HepG2 (cell line): ENCODE data around the gene PIP4K2B. TPM values are rescaled to one million over a fixed set of nuclear protein-coding genes. Genes with fewer than 3 reads are reported as not detected.

Experiments
- ATF7 ChIP-seq, 2 experiments: fragments of 450-650 bp in 1 of 2; sonication (generic) in 1 of 2; formaldehyde crosslinking in 1 of 2; IDR thresholded peaks; 2 replicates each; pipeline versions ENCODE4 v1.4.0 to v1.6.1; 2016 to 2020; ENCODE audit warnings: antibody characterized with exemption in 1 of 2, mild to moderate bottlenecking in 1 of 2, missing genetic modification reagents in 1 of 2
- BCL6 ChIP-seq: IDR thresholded peaks from 2 replicates; pipeline ENCODE4 v1.6.1; 2016; ENCODE audit warnings: missing genetic modification reagents, missing compliant biosample characterization
- FOXO1 ChIP-seq: sonication (generic); formaldehyde crosslinking; IDR thresholded peaks from 2 replicates; pipeline ENCODE4 v1.4.0; 2020; ENCODE audit warnings: missing genetic modification reagents
- GPN1 ChIP-seq: sonication (generic); formaldehyde crosslinking; IDR thresholded peaks from 2 replicates; pipeline ENCODE4 v1.5.1; 2020; ENCODE audit warnings: missing genetic modification reagents, borderline replicate concordance
- GZF1 ChIP-seq: sonication (generic); formaldehyde crosslinking; IDR thresholded peaks from 2 replicates; pipeline ENCODE4 v1.5.1; 2020; ENCODE audit warnings: mild to moderate bottlenecking, missing genetic modification reagents
- HOXA5 ChIP-seq: sonication (generic); formaldehyde crosslinking; IDR thresholded peaks from 2 replicates; pipeline ENCODE4 v1.4.0; 2020; ENCODE audit warnings: missing genetic modification reagents
- ISX ChIP-seq: sonication (generic); formaldehyde crosslinking; conservative IDR thresholded peaks from 2 replicates; pipeline ENCODE4 v1.5.0; 2020; ENCODE audit warnings: missing genetic modification reagents
- KDM3A ChIP-seq: IDR thresholded peaks from 2 replicates; pipeline ENCODE4 v1.6.1; 2018; ENCODE audit warnings: low read depth, missing compliant biosample characterization
- KLF16 ChIP-seq, 2 experiments: sonication (generic) in 1 of 2; formaldehyde crosslinking in 1 of 2; IDR thresholded peaks; 2 replicates each; pipeline versions ENCODE4 v1.6.1 to v1.8.0; 2016 to 2023; ENCODE audit warnings: missing genetic modification reagents in 2 of 2, missing compliant biosample characterization in 1 of 2
- KLF9 ChIP-seq: IDR thresholded peaks from 2 replicates; pipeline ENCODE4 v1.6.1; 2016; ENCODE audit warnings: low read depth
- MXD4 ChIP-seq: IDR thresholded peaks from 2 replicates; pipeline ENCODE4 v1.6.1; 2016; ENCODE audit warnings: mild to moderate bottlenecking, missing biosample characterization, missing genetic modification reagents
- MYC ChIP-seq: sonication (generic); formaldehyde crosslinking; IDR thresholded peaks from 2 replicates; pipeline ENCODE4 v1.9.0; 2021; ENCODE audit warnings: missing genetic modification reagents, borderline replicate concordance
- ZNF274 ChIP-seq: sonication (generic); formaldehyde crosslinking; IDR thresholded peaks from 2 replicates; pipeline ENCODE4 v1.5.1; 2020; ENCODE audit warnings: mild to moderate bottlenecking, missing genetic modification reagents
- ZNF367 ChIP-seq: sonication (generic); formaldehyde crosslinking; IDR thresholded peaks from 2 replicates; pipeline ENCODE4 v1.4.0; 2020; ENCODE audit warnings: missing genetic modification reagents, borderline replicate concordance
- ZNF468 ChIP-seq: sonication (generic); formaldehyde crosslinking; IDR thresholded peaks from 2 replicates; pipeline ENCODE4 v1.8.0; 2022; ENCODE audit warnings: mild to moderate bottlenecking, moderate library complexity, missing genetic modification reagents
- ZNF567 ChIP-seq: sonication (generic); formaldehyde crosslinking; IDR thresholded peaks from 2 replicates; pipeline ENCODE4 v1.8.1; 2023; ENCODE audit warnings: mild to moderate bottlenecking, missing genetic modification reagents, borderline replicate concordance
- ZNF713 ChIP-seq: sonication (generic); formaldehyde crosslinking; IDR thresholded peaks from 2 replicates; pipeline ENCODE4 v1.4.0; 2020; ENCODE audit warnings: mild to moderate bottlenecking, missing genetic modification reagents
- ZNF781 ChIP-seq: sonication (generic); formaldehyde crosslinking; IDR thresholded peaks from 2 replicates; pipeline ENCODE4 v1.5.1; 2020; ENCODE audit warnings: borderline replicate concordance, mild to moderate bottlenecking, missing genetic modification reagents; ENCODE audit errors: not compliant biosample characterization
- ZSCAN21 ChIP-seq: sonication (generic); formaldehyde crosslinking; IDR thresholded peaks from 2 replicates; pipeline ENCODE4 v1.8.0; 2022; ENCODE audit warnings: mild to moderate bottlenecking, missing genetic modification reagents, moderate library complexity, borderline replicate concordance
- polyA plus RNA-seq, 8 experiments: library from polyadenylated mRNA; depleted of rRNA in 3 of 8; stranded (reverse) in 7 of 8; unstranded in 1 of 8; fragments of >200 nt; fragmentation: Illumina TruSeq in 4 of 8; extraction: Trizol in 4 of 8; gene quantifications; 2 replicates each; pipeline versions ENCODE4 v1.2.1 to v1.2.3, GENCODE V29; 2011 to 2016; ENCODE audit warnings: low read depth in 4 of 8, missing spikeins in 1 of 8, mixed read lengths in 1 of 8; ENCODE audit not compliant: insufficient read depth in 1 of 8
- total RNA-seq, 5 experiments: library from RNA; depleted of rRNA; stranded (reverse); fragments of >200 nt; fragmentation: Illumina TruSeq; extraction: Trizol; gene quantifications; 2 replicates each; pipeline ENCODE4 v1.2.3, GENCODE V29; 2016; ENCODE audit warnings: low read depth in 1 of 5
- TF ChIP-seq, protein P1 (sequence below): IDR thresholded peaks from 2 replicates; pipeline ENCODE4 v1.6.1; 2016
- TF ChIP-seq, protein P2 (sequence below): sonication (generic); formaldehyde crosslinking; IDR thresholded peaks from 2 replicates; pipeline ENCODE4; 2020; ENCODE audit warnings: missing genetic modification reagents, mild to moderate bottlenecking, borderline replicate concordance
- TF ChIP-seq, protein P3 (sequence below): sonication (generic); formaldehyde crosslinking; IDR thresholded peaks from 2 replicates; pipeline ENCODE4 v1.8.1; 2023; ENCODE audit warnings: missing genetic modification reagents, mild to moderate bottlenecking, borderline replicate concordance
- TF ChIP-seq, protein P4 (sequence below): IDR thresholded peaks from 2 replicates; pipeline ENCODE4 v1.6.1; 2016; ENCODE audit warnings: mild to moderate bottlenecking, missing biosample characterization, missing genetic modification reagents
- TF ChIP-seq, protein P5 (sequence below): IDR thresholded peaks from 2 replicates; pipeline ENCODE4 v1.6.1; 2016; ENCODE audit warnings: missing compliant biosample characterization, missing genetic modification reagents, borderline replicate concordance

PIP4K2B gene
- total and polyA plus RNA-seq, 2 of the 13 experiments (the other 11 are each of a cell fraction or from before 2014, with no cell fraction given), result 20.4 to 54.0 TPM

DNA sequence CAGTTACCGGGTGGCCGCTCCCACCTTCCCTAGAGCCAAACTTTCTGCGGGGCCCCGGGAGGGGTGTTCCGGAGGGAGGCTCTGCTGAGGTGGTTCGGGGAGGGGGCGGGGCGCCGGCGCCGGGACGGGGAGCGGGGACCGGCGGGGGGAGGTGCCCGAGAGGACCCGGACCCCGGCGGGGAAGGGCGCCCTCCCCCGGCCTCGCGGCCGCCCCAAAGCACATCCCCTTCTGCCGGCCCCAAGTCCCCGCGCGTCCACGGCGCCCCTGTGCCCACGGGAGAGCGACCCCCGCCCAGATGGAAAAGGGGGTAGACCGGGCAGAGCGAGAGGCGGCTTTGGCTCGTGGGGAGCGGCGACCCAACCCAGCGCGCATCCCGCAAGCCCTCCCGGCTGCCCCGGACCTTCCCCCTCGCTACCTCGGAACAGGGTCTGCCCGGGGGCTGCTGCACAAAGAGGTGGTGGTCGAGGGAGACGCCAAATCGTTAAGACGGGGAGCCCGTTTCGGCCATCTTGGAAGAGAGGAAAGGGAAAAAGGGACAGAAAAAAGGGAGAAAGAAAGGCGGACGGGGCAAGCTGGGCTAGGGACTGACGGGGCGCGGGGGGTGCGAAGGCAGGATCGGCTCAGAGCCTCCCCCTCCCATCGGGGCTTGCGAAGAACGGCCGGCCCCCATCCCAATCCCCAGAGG lies 51.8 kb downstream of the PIP4K2B start (continued):
- no peak for TF ChIP-seq ISX (CRISPR knock-in tag)
- 0 out of 2 replicates have a peak, but pooled peaks have one; percentile 63 for TF ChIP-seq GZF1 (CRISPR knock-in tag)
- peak in 1 of 2 experiments; percentile 49; a peak in 1 of 4 replicates for TF ChIP-seq KLF16 (CRISPR knock-in tag; IDR thresholded peaks at IDR 0.05)
- TF ChIP-seq, protein P1, sequence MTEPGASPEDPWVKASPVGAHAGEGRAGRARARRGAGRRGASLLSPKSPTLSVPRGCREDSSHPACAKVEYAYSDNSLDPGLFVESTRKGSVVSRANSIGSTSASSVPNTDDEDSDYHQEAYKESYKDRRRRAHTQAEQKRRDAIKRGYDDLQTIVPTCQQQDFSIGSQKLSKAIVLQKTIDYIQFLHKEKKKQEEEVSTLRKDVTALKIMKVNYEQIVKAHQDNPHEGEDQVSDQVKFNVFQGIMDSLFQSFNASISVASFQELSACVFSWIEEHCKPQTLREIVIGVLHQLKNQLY, result no peak
- TF ChIP-seq BCL6 (CRISPR knock-in tag), result 0 out of 2 replicates have a peak, but pooled peaks have one; percentile 16
- no peak for TF ChIP-seq ATF7 (IDR thresholded peaks at IDR 0.05)
- TF ChIP-seq ATF7 (CRISPR knock-in tag; IDR thresholded peaks at IDR 0.05), result peak; percentile 51; the same call in 1 of the 2 replicates
- TF ChIP-seq MYC (CRISPR knock-in tag), result peak; percentile 30; the same call in 1 of the 2 replicates
- 0 out of 2 replicates have a peak, but pooled peaks have one; percentile 5 for TF ChIP-seq ZNF713 (CRISPR knock-in tag)
- TF ChIP-seq, protein P2, sequence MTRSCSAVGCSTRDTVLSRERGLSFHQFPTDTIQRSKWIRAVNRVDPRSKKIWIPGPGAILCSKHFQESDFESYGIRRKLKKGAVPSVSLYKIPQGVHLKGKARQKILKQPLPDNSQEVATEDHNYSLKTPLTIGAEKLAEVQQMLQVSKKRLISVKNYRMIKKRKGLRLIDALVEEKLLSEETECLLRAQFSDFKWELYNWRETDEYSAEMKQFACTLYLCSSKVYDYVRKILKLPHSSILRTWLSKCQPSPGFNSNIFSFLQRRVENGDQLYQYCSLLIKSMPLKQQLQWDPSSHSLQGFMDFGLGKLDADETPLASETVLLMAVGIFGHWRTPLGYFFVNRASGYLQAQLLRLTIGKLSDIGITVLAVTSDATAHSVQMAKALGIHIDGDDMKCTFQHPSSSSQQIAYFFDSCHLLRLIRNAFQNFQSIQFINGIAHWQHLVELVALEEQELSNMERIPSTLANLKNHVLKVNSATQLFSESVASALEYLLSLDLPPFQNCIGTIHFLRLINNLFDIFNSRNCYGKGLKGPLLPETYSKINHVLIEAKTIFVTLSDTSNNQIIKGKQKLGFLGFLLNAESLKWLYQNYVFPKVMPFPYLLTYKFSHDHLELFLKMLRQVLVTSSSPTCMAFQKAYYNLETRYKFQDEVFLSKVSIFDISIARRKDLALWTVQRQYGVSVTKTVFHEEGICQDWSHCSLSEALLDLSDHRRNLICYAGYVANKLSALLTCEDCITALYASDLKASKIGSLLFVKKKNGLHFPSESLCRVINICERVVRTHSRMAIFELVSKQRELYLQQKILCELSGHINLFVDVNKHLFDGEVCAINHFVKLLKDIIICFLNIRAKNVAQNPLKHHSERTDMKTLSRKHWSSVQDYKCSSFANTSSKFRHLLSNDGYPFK, result peak; percentile 93
- no peak for TF ChIP-seq ZNF367 (CRISPR knock-in tag)
- TF ChIP-seq HOXA5 (CRISPR knock-in tag), result peak; percentile 24; the same call in 1 of the 2 replicates
- TF ChIP-seq MXD4 (CRISPR knock-in tag), result 0 out of 2 replicates have a peak, but pooled peaks have one; percentile 26
- TF ChIP-seq, protein P3, sequence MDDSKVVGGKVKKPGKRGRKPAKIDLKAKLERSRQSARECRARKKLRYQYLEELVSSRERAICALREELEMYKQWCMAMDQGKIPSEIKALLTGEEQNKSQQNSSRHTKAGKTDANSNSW (CRISPR knock-in tag), result peak; percentile 87; the same call in 1 of the 2 replicates
- TF ChIP-seq FOXO1 (CRISPR knock-in tag), result peak; percentile 22; the same call in 1 of the 2 replicates
- peak; percentile 79 for TF ChIP-seq ZNF781 (CRISPR knock-in tag)
- TF ChIP-seq, protein P4, sequence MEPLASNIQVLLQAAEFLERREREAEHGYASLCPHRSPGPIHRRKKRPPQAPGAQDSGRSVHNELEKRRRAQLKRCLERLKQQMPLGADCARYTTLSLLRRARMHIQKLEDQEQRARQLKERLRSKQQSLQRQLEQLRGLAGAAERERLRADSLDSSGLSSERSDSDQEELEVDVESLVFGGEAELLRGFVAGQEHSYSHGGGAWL (CRISPR knock-in tag), result peak; percentile 44; the same call in 1 of the 2 replicates
- TF ChIP-seq ZSCAN21 (CRISPR knock-in tag), result peak; percentile 51; the same call in 1 of the 2 replicates
- peak; percentile 86; the same call in 1 of the 2 replicates for TF ChIP-seq ZNF567
- TF ChIP-seq ZNF468 (CRISPR knock-in tag), result peak; percentile 59; the same call in 1 of the 2 replicates
- peak; percentile 25; the same call in 1 of the 2 replicates for TF ChIP-seq ZNF274
- 0 out of 2 replicates have a peak, but pooled peaks have one; percentile 34 for TF ChIP-seq KDM3A
- 0 out of 2 replicates have a peak, but pooled peaks have one; percentile 44 for TF ChIP-seq KLF9 (CRISPR knock-in tag)
- TF ChIP-seq, protein P5, sequence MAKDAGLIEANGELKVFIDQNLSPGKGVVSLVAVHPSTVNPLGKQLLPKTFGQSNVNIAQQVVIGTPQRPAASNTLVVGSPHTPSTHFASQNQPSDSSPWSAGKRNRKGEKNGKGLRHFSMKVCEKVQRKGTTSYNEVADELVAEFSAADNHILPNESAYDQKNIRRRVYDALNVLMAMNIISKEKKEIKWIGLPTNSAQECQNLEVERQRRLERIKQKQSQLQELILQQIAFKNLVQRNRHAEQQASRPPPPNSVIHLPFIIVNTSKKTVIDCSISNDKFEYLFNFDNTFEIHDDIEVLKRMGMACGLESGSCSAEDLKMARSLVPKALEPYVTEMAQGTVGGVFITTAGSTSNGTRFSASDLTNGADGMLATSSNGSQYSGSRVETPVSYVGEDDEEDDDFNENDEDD (CRISPR knock-in tag), result peak; percentile 24; the same call in 1 of the 2 replicates
- 0 out of 2 replicates have a peak, but pooled peaks have one; percentile 49 for TF ChIP-seq GPN1 (CRISPR knock-in tag)
